Measurements from ENCODE around the gene SGPP2. TPM values are rescaled to one million over a fixed set of nuclear protein-coding genes. Genes with fewer than 3 reads are reported as not detected.

The SGPP2 gene
- total RNA-seq, 1 experiment from 2014 or later, result not detected

DNA sequence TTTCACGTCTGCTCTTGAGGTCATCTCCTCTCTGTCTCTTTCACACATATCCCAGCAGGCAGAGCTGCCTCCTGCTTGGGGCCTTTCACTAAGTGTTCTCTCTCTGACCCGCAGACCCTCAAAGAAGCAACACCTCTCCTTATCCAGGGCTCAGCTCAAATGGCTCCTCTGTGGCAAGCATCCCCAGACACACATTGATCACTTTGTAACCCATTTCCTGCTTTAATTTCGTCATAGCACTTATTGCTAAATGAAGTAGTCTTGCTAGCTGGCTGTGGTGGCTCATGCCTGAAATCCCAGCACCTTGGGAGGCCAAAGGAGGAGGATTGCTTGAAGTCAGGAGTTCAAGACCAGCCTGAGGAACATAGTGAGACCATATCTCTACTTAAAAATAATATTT, 41.4 kb downstream of the SGPP2 start:
- Histone ChIP-seq H2BK120ac (ENCODE audit: low read depth, low read length, poor library complexity, severe bottlenecking) (no peak overlapping the region), H4K8ac (replicated peaks; ENCODE audit: insufficient read length, low read depth, low read length) (no peak overlapping the region), H2BK5ac (ENCODE audit: insufficient read length, low read length) (no peak overlapping the region), H2BK20ac (ENCODE audit: low read depth, low read length, poor library complexity, severe bottlenecking) (no peak overlapping the region), H3K9ac (ENCODE audit: extremely low read depth, insufficient read length, low read length) (no peak overlapping the region), H2BK12ac (ENCODE audit: insufficient read length, low read depth, low read length) (no peak overlapping the region), H3K27ac (ENCODE audit: insufficient read length, low read depth, low read length) (no peak overlapping the region), H3K79me2 (ENCODE audit: insufficient read depth, low read length) (no peaks in the 10 kb centered on the region), H3K4me2 (ENCODE audit: insufficient read depth, insufficient read length, low read length) (no peak overlapping the region), H3K9me3 (ENCODE audit: control insufficient read depth, low read depth, low read length) (no peaks in the 10 kb centered on the region), H2AK5ac (ENCODE audit: insufficient read length, low read length) (no peak overlapping the region), H3K23ac (ENCODE audit: insufficient read length, low read depth, low read length) (no peak overlapping the region), H4K5ac (ENCODE audit: insufficient read length, low read depth, low read length) (no peak overlapping the region), H3T11ph (ENCODE audit: low read length) (no peak overlapping the region), H3K27me3 (ENCODE audit: insufficient read depth, low read length) (no peaks in the 10 kb centered on the region), H3K4me1 (ENCODE audit: insufficient read depth, low read length) (no peaks in the 10 kb centered on the region), H4K20me1 (ENCODE audit: control insufficient read depth, insufficient read depth, insufficient read length) (no peaks in the 10 kb centered on the region), H3K14ac (ENCODE audit: insufficient read depth, low read length) (no peak overlapping the region), H3K18ac (ENCODE audit: insufficient read length, low read depth, low read length) (no peak overlapping the region), H3K56ac (ENCODE audit: insufficient read length, low read depth, low read length) (no peak overlapping the region), H2AFZ (ENCODE audit: low read length) (no peak overlapping the region), H4K91ac (ENCODE audit: insufficient read length, low read depth, low read length) (no peak overlapping the region), H3K79me1 (ENCODE audit: insufficient read depth, low read depth, low read length, poor library complexity, severe bottlenecking) (no peaks in the 10 kb centered on the region), H3K23me2 (ENCODE audit: insufficient read length, low read depth, low read length, poor library complexity, severe bottlenecking) (no peaks in the 10 kb centered on the region), H3K4ac (ENCODE audit: low read depth, low read length) (no peak overlapping the region), H2BK15ac (ENCODE audit: low read depth, low read length) (no peak overlapping the region)
- peaks cover 6 to 8% of the 10 kb centered on the region in 2 experiments for H3K4me1 Mint-ChIP-seq
- no peak overlapping the region for H3K27ac Mint-ChIP-seq
- no peak for DNase-seq
- WGBS (ENCODE audit: extremely low coverage, insufficient read length, low lambda C conversion rate), result no CpG with 5 or more reads among the region's 3 CpGs
- no peak overlapping the region for H3K4me3 Mint-ChIP-seq
- peaks cover 5 to 7% of the 10 kb centered on the region in 2 experiments for H3K9me3 Mint-ChIP-seq
- peaks cover 0 to 11% (median 0%) of the 10 kb centered on the region in 3 experiments; a peak in 4 of 7 replicates for H3K36me3 Mint-ChIP-seq (ENCODE audit: insufficient read depth in 1 of 3, low read depth in 3 of 3)
- peaks cover 58% of the 10 kb centered on the region for H3K27me3 Mint-ChIP-seq (ENCODE audit: low read depth)
- TF ChIP-seq CTCF (conservative IDR thresholded peaks at IDR 0.05), result no peak

All from H9 (cell line).